HG03558 (cell line): ENCODE results near the gene TMEM121.

Source experiments
- ATAC-seq: cut with Tn5 transposase; IDR thresholded peaks from one replicate; pipeline ENCODE4 v1.9.1; 2021; ENCODE audit warnings: moderate number of reproducible peaks; ENCODE audit not compliant: unreplicated experiment; ENCODE audit errors: extremely low read depth

Gene TMEM121

GRCh38 chr14:105486974-105487448 is 39.4 kb upstream of the TMEM121 start:
- no peak for ATAC-seq

DNA sequence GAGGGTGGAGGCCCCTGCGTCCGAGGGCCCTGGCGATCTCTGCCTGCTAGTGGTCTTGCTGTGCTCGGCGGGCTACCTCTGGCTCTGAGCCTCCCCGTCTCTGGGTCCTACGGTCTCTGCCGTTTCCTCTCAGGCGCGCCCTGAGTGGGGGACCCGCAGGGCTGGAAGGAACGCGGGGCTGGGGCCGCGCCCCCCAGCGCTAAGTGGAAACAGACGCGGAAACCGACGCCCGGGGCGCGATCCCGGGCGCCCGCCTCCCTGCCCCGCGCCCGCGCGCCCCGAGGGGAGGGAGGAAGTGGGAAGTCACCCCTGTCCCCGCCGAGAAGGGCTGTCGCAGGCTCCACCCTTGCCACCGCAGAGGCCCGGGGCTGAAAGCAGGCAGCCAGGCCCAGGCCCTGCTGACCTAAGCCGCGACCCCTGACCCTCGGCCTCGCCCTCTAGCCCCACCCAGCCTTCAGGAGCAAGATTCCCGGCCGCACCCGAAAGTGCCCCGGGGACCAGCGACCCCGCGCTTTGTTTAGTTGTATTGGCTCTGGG is 38.9 kb upstream of the TMEM121 start:
- no peak for ATAC-seq

- ATAC-seq: no peak
Observed at GRCh38 chr14:105487986-105488777, 38.2 kb upstream of the TMEM121 start.

GRCh38 chr14:105488781-105489541 is 37.4 kb upstream of the TMEM121 start:
- ATAC-seq: no peak

GRCh38 chr14:105489542-105490266 is 36.7 kb upstream of the TMEM121 start:
- no peak for ATAC-seq

DNA sequence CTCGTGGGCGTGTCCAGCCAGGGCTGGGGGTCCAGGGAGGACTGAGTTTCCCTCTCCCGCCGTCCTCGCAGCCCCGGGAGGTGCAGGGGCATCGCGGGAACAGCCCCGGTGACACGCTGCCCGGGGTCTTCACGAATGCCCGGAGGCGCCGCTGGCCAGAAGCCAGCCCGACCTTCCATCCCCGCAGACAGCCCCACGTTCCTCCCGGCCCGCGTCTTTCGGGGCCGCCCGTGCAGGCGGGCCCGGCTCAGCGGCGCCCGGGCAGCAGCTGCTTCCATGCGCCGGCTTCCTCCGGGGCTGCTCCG is 36.2 kb upstream of the TMEM121 start:
- no peak for ATAC-seq

DNA sequence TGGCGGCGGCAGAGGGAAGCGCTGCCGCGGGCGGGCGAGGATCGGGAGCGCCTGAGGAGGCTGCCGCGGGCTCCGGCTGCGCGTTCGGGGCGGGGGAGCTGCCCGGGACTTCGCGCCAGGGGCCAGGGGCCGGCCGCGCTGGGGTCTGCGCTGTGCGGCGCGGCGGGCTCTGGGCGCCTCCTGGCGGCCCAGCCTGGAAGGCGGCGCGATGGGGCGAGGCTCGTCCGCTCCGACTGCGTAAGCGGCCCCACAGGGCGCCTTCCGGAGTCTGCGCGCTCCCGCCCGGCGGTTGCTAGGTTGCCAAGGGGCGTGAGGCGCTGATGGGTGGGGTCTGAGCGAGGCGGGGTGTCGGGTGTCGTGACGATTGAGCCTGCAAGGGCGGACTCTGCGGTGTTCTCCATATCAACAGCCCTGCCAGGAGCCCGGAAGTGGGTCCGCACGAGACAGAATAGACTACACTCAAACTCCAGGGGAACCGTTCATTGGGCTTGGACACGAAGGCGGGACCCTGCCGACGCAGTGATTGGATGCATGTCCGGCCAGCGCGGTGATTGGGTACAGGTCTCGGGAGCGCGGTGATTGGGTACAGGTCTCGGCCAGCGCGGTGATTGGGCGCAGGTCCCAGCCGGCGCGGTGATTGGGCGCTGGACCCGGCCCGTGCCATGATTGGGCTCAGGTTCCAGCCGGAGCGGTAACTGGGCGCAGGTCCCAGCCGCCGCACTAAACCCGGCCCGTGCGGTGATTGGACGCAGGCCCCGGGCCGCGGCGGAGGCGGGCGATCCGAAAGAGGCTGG is 35.6 kb upstream of the TMEM121 start, which contains the start of gene TEDC1:
TSS of gene TEDC1 (plus strand) at position 675 of the 794 bp plus-strand sequence. CDS start 130 bp downstream, outside the sequence.
- ATAC-seq: peak; percentile 37

GRCh38 chr14:105491366-105491973 is 34.9 kb upstream of the TMEM121 start:
- ATAC-seq: no peak

- no peak for ATAC-seq
Observed at GRCh38 chr14:105492031-105492970, 34.1 kb upstream of the TMEM121 start.

DNA sequence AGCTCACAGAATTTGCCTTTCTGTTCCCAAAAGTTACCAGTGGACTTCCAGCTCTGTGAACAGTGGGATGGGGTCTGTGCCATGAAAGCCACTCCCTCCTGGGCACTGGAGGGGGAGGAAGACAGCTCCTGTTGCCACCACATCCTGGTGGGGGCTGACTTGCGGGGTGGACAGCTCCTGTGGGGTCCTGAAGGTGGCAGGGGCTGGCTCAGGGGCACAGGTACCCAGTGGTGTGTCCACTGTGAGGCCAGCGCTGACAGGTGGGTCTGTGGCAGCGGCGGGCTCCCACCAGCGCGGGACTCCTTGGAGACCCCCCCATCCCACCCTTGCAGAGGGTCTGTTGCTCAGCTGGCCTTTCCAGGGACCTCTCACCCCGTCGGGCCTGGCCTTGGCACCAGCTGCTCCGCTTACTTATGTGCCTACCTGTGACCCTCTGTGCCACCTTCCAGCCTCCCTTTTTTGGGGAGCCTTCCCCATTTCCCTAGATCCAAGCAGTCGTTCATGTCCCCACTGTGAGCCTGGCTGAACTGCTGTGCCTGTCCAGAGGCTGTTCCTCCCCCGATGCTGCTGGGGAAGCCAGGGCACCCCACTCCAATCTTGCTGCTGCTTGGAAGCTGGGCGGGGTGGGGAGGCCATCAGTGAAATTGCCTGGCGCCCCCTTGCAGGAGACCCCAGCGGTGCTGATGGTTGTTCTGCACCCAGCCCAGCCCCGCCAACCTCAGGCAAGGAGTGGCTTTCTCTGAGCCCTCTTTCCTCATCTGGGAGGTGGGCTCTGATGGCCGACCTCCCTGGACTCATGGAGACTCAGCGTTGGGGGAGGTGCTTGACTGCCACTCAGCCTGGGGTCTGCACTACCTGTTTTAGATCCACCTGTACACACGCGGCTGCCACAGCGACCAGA is 33.2 kb upstream of the TMEM121 start:
- no peak for ATAC-seq

DNA sequence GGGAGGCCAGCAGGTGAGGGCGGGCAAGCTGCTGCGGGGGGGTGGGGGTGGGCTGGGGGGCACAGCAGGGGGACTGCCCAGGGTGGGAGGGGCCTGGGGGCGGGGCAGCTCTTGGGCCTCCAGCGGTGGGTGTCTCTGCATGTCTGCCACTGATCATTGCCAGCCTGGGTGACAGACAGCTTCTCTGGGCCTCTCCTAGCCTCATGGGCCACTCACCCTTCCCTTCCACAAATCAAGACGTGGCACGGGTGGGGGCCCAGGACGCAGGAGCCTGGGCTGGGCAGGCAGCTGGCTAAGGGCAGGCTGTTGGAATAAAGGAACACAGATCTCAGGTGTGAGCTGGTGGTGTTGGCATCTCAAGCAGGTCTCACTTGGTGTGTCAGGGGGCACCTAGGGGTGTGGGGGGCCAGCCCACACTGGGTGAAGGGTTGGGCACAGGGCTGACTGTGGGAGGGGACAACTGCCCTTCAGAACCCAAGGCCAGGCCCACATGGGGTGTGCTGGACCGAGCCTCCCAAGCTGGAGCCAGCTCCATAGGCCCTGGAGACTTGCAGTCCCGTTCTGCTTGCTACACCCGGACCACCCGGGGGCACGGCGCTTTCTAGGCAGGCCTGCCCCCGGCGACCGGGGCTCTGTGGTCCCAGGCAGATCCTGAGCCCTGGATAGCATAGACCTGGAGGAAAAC is 32.3 kb upstream of the TMEM121 start:
- ATAC-seq: no peak

- ATAC-seq: no peak
Observed at GRCh38 chr14:105494606-105494929, 31.8 kb upstream of the TMEM121 start.

DNA sequence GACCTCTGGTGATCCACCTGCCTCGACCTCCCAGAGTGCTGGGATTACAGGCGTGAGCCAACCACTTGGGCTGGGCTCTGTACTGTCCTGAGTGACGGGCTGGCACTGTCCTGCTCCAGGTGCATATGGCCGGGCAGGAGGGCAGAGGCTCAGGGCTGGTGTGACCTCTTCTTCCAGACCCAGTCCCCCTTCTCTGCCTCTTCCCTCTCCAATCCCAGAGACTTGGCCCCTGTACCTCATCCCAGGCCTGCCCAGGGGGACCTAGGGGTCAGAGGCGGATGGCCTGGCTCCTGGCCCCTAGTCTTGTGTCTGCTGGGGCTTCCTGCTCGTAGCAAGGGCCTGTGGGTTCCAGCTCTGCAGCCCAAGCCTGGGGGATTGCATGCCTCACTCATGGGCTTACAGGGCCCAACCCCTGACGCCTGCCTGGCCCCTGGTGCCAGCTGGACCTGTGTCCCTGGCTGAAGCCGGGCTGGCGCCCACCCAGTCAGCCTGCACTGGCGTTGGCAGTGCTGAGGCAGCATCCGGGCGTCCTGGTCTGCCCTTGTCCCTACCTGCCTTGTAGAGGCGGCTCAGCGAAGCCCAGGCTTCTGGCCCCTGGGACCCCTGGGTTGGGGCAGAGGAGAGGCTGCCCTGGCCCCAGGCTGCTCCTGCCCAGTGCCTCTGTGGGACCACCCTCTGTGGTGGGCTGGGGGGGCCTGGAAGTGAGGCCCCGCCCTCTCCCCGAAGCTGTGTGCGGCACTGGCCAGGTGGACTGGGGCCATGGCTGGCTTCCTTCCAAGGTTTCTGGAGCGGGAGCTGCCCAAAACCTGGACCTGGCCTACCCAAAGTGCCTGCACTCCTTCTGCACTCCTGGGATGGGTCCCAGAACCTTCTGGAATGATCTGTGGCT is 31.0 kb upstream of the TMEM121 start:
- no peak for ATAC-seq

DNA sequence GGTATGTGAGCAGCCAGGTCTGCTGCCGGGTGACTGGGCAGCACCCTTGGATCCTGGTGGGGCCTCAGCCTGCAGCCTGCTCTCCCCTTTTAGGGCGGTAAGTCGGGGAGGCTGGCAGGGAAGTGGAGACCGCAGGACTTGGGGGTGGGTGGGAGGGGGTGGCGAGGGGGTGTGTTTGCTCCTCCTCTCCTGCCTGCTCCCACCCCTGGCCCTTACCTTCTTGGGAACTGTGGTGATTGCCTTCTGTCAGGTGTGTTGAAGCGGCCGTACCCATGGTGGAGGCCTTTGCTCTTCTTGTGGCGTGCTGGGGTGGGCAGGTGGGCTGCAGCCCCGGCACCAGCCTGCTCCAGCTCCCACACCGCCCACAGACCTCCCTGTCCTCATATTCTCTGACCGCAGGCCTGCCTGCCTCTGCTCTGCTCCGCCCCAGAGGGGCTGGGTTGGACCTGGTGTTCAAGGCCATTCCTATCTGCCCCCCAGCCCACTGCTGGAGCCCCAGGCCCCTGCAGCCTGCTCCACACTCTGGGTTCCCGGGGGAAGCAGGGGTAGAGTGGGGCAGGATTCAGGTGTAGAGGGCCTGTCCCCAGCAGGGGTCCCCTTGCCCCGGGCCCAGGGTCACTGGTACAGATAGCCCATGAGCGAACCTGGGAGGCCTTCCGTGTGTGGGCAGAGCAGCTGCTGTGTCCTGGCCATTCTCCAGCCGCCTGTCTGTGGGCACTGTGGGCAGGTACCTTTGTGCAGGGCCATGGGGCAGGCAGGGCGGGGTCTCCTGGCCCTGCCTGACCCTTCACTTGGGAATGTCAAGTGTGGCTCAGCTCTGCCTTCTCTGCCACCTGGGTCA is 30.2 kb upstream of the TMEM121 start:
- no peak for ATAC-seq
